Heart left ventricle (tissue), 16 donors: Measurements from ENCODE around the gene CSTB. TPM values are rescaled to one million over a fixed set of nuclear protein-coding genes. Genes with fewer than 3 reads are reported as not detected.

Experiments
- ATAC-seq, 4 donors: fragments of 200-7000 bp; cut with Tn5 transposase; one replicate each; pipeline ENCODE4 v1.9.1; 2020 to 2022; ENCODE audit warnings: moderate library complexity in 4 of 4, mild to moderate bottlenecking in 3 of 4, moderate number of reproducible peaks in 1 of 4
- DNase-seq, 5 donors: peaks; one replicate each; pipeline ENCODE4 v3.0.0-alpha.2; 2020
- H3K27ac ChIP-seq, 12 donors: fragments of 200-600 bp; sonication (generic) in 4 of 12; one replicate each; pipeline versions ENCODE4 v1.5.0 to v1.8.0; 2016 to 2022; ENCODE audit warnings: mild to moderate bottlenecking in 2 of 12
- H3K27me3 ChIP-seq, 9 donors: fragments of 200-600 bp; sonication (generic) in 2 of 9; one replicate each; pipeline versions ENCODE4 v1.5.1 to v1.8.0; 2016 to 2022; ENCODE audit warnings: mild to moderate bottlenecking in 3 of 9
- H3K36me3 ChIP-seq, 9 donors: fragments of 200-600 bp; sonication (generic) in 2 of 9; one replicate each; pipeline versions ENCODE4 v1.5.0 to v1.8.0; 2018 to 2022; ENCODE audit warnings: mild to moderate bottlenecking in 2 of 9
- H3K4me1 ChIP-seq, 12 donors: fragments of 200-600 bp; sonication (generic) in 4 of 12; one replicate each; pipeline versions ENCODE4 v1.5.0 to v1.8.0; 2016 to 2022; ENCODE audit warnings: mild to moderate bottlenecking in 3 of 12
- H3K4me3 ChIP-seq, 12 donors: fragments of 200-600 bp; sonication (generic) in 4 of 12; one replicate each; pipeline versions ENCODE4 v1.5.0 to v1.8.0; 2017 to 2022; ENCODE audit warnings: mild to moderate bottlenecking in 9 of 12, moderate library complexity in 4 of 12
- H3K9me3 ChIP-seq, 12 donors: fragments of 200-600 bp; sonication (generic) in 4 of 12; one replicate each; pipeline versions ENCODE4 v1.5.0 to v1.8.0; 2016 to 2022; ENCODE audit warnings: mild to moderate bottlenecking in 1 of 12
- CTCF ChIP-seq, 12 donors: fragments of 200-600 bp; sonication (generic) in 4 of 12; IDR thresholded peaks; one replicate each; pipeline versions ENCODE4 v1.5.0 to v1.8.0; 2018 to 2022; ENCODE audit warnings: antibody characterized with exemption in 12 of 12, mild to moderate bottlenecking in 5 of 12
- POLR2A ChIP-seq, 2 donors: fragments of 450-650 bp; IDR thresholded peaks; one replicate each; pipeline ENCODE4 v1.6.1; 2017; ENCODE audit warnings: antibody characterized with exemption in 2 of 2, mild to moderate bottlenecking in 2 of 2, moderate library complexity in 2 of 2
- WGBS, 4 donors: extraction: QIAGEN DNeasy Blood & Tissue Kit in 2 of 4; methylation state at CpG; one replicate each; pipeline versions ENCODE4 v1.1.5 to v1.1.7; 2013 to 2018; 5-methylcytosine and 5-hydroxymethylcytosine counted together
- intact Hi-C, 10 donors: fragments of 100-400 bp; cut with DNase I; formaldehyde crosslinking; loops; one replicate each; pipeline versions ENCODE4 v1.11.1 to v1.14.2; 2022
- polyA plus RNA-seq, 2 donors: library from polyadenylated mRNA; stranded (reverse); fragments of 200-250 nt; gene quantifications; one replicate each; pipeline ENCODE4 v1.2.3, GENCODE V29; 2013
- total RNA-seq, 9 donors: library from RNA; depleted of rRNA in 2 of 9; stranded (reverse); fragments of >200 nt in 2 of 9; fragmentation: NEBNext Ultra II Directional in 3 of 9; extraction: Animal tissue kit (Norgen Biotek cat#: 25700) in 3 of 9; gene quantifications; one replicate each; pipeline versions ENCODE4 v1.1.0 to v1.2.4, GENCODE V29; 2016 to 2023
- donor health status: ischemic (EF 13 %, LVEDD 7.1; RV severe dilation, severe dysfunction).
- donor health status: healthy with polysubstance abuse.
- donor health status: DM: no; HTN: yes; CAD: no.
- donor health status: DM: no; HTN: no; CAD: no.
- donor health status: ischemic (EF 25% LVEDD 6.9; RV normal size, moderate dysfunction).
- donor health status: ischemic (EF 25% LVEDD 5.7; RV mildly dilated, moderate dysfunction).
- donor health status: healthy.
- donor health status: DM: yes; HTN: yes; CAD: no.
- donor health status: ischemic (EF 35%, LVEDD 5.7; RV mildly dilated, moderate dysfunction).
- donor health status: nonischemic (EF 11% LVEDD 7.7; RV severe dilation, severe dysfunction).
- donor health status: DM: yes; HTN: yes; CAD: no.
- donor health status: PGD.
- donor health status: ischemic (EF 29% LVEDD 5.4; RV normal size, mild dysfunction).
- donor health status: nonischemic (EF 23%, LVEDD 6.1; RV moderate dilation, normal function).

The CSTB gene
- total and polyA plus RNA-seq, 11 donors = 7.8 to 77.0 (median 36.1) TPM

- DNase-seq (peak in 1 of 5 donors; percentile 55), ATAC-seq (peak in 3 of 4 donors; percentile 29 to 57 (median 50))
- peak overlapping the region in 3 of 12 donors; percentile 9 to 61 (median 10) for H3K27ac ChIP-seq
- peaks cover 0 to 91% (median 64%) of the 10 kb centered on the region in 9 donors for H3K36me3 ChIP-seq
- no peaks in the 10 kb centered on the region for H3K27me3 ChIP-seq
- H3K4me1 ChIP-seq = peaks cover 0 to 21% (median 0%) of the 10 kb centered on the region in 12 donors
- no peak for TF ChIP-seq POLR2A (IDR thresholded peaks at IDR 0.05)
- no peak for TF ChIP-seq CTCF (IDR thresholded peaks at IDR 0.05)
- no peak overlapping the region for H3K4me3 ChIP-seq
- no peaks in the 10 kb centered on the region for H3K9me3 ChIP-seq
- intact Hi-C loops = loop anchor here in 1 of 10 donors (10.0 kb wide), 1 partner anchor 50 kb away; no protein-coding TSS in a partner anchor
- WGBS, 4 donors = 73 to 83% (median 77%) methylated on average over 18 to 26 of the region's 26 CpGs
These were observed 20.9 kb downstream of the CSTB start for GRCh38 chr21:43754948-43755781.

- Histone ChIP-seq H3K36me3 (peaks cover 0 to 96% (median 67%) of the 10 kb centered on the region in 9 donors), H3K4me1 (peaks cover 0 to 21% (median 0%) of the 10 kb centered on the region in 12 donors), H3K27ac (no peak overlapping the region), H3K4me3 (no peak overlapping the region), H3K27me3 (no peaks in the 10 kb centered on the region), H3K9me3 (no peaks in the 10 kb centered on the region)
- WGBS, 4 donors = 94 to 100% (median 95%) methylated on average over 9 to 16 of the region's 16 CpGs
- intact Hi-C loops = loop anchor here in 1 of 10 donors (10.0 kb wide), 1 partner anchor 49 kb away; no protein-coding TSS in a partner anchor
- ATAC-seq (no peak), DNase-seq (no peak)
- TF ChIP-seq POLR2A (IDR thresholded peaks at IDR 0.05) = no peak
- TF ChIP-seq CTCF (IDR thresholded peaks at IDR 0.05) = no peak
These were observed 22.7 kb downstream of the CSTB start for GRCh38 chr21:43753439-43753799.

GRCh38 chr21:43752758-43753438 lies 23.2 kb downstream of the CSTB start:
- no peak overlapping the region for H3K4me3 ChIP-seq
- TF ChIP-seq CTCF (IDR thresholded peaks at IDR 0.05) (no peak), POLR2A (IDR thresholded peaks at IDR 0.05) (no peak)
- WGBS, 4 donors = 93 to 98% (median 94%) methylated on average over 16 to 28 of the region's 28 CpGs
- ATAC-seq (no peak), DNase-seq (no peak)
- peaks cover 0 to 15% (median 0%) of the 10 kb centered on the region in 12 donors for H3K4me1 ChIP-seq
- peaks cover 0 to 99% (median 66%) of the 10 kb centered on the region in 9 donors for H3K36me3 ChIP-seq
- no peaks in the 10 kb centered on the region for H3K9me3 ChIP-seq
- no peaks in the 10 kb centered on the region for H3K27me3 ChIP-seq
- no peak overlapping the region for H3K27ac ChIP-seq
- intact Hi-C loops = loop anchor here in 1 of 10 donors (10.0 kb wide), 1 partner anchor 48 kb away; no protein-coding TSS in a partner anchor
